ENCODE results near the gene TACR2.

TACR2 gene

GRCh38 chr10:69416695-69417094 is at the start of gene TACR2:
TACR2 (minus strand) TSS chr10:69416918; CDS start chr10:69416323, 595 bp downstream.
- FAIRE-seq (no peak), DNase-seq (ENCODE audit: insufficient read length, low spot score) (no peak)

- DNase-seq (ENCODE audit: insufficient read length, low spot score), result no peak
- no peak for FAIRE-seq
Measured at GRCh38 chr10:69466158-69466490, 49.4 kb upstream of the TACR2 start.

GRCh38 chr10:69465457-69466157 is 48.9 kb upstream of the TACR2 start:
- FAIRE-seq, result no peak
- no peak for DNase-seq (ENCODE audit: insufficient read length, low spot score)

- DNase-seq (ENCODE audit: insufficient read length, low spot score), result no peak
- FAIRE-seq, result no peak
Measured at GRCh38 chr10:69464801-69465401, 48.2 kb upstream of the TACR2 start.

GRCh38 chr10:69464401-69464800 is 47.7 kb upstream of the TACR2 start:
- DNase-seq (ENCODE audit: insufficient read length, low spot score) (no peak), FAIRE-seq (no peak)

- no peak for FAIRE-seq
- DNase-seq (ENCODE audit: insufficient read length, low spot score), result no peak
Measured at GRCh38 chr10:69463886-69464285, 47.2 kb upstream of the TACR2 start.

- FAIRE-seq (no peak), DNase-seq (ENCODE audit: insufficient read length, low spot score) (no peak)
Measured at GRCh38 chr10:69461243-69462025, 44.7 kb upstream of the TACR2 start.

GRCh38 chr10:69460576-69461242 is 44.0 kb upstream of the TACR2 start:
- no peak for FAIRE-seq
- DNase-seq (ENCODE audit: insufficient read length, low spot score), result no peak

GRCh38 chr10:69459893-69460575 is 43.3 kb upstream of the TACR2 start:
- no peak for FAIRE-seq
- DNase-seq (ENCODE audit: insufficient read length, low spot score), result no peak

- no peak for DNase-seq (ENCODE audit: insufficient read length, low spot score)
- FAIRE-seq, result no peak
Measured at GRCh38 chr10:69459101-69459790, 42.5 kb upstream of the TACR2 start.

- DNase-seq (ENCODE audit: insufficient read length, low spot score) (no peak), FAIRE-seq (no peak)
Measured at GRCh38 chr10:69458430-69459100, 41.8 kb upstream of the TACR2 start.

- DNase-seq (ENCODE audit: insufficient read length, low spot score) (no peak), FAIRE-seq (no peak)
Measured at GRCh38 chr10:69457771-69458237, 41.1 kb upstream of the TACR2 start.

- no peak for FAIRE-seq
- no peak for DNase-seq (ENCODE audit: insufficient read length, low spot score)
Measured at GRCh38 chr10:69456880-69457693, 40.4 kb upstream of the TACR2 start.

- FAIRE-seq, result no peak
- DNase-seq (ENCODE audit: insufficient read length, low spot score), result no peak
Measured at GRCh38 chr10:69455006-69455763, 38.5 kb upstream of the TACR2 start.

- FAIRE-seq (no peak), DNase-seq (ENCODE audit: insufficient read length, low spot score) (no peak)
Measured at GRCh38 chr10:69453795-69454194, 37.1 kb upstream of the TACR2 start.

- FAIRE-seq, result no peak
Measured at GRCh38 chr10:69452676-69453415, 36.1 kb upstream of the TACR2 start.

GRCh38 chr10:69451784-69452251 is 35.1 kb upstream of the TACR2 start:
- DNase-seq (ENCODE audit: insufficient read length, low spot score), result no peak
- FAIRE-seq, result no peak

More at GRCh38 chr10:69452676-69453415, 36.1 kb upstream of the TACR2 start:
- no peak for DNase-seq (ENCODE audit: insufficient read length, low spot score)

Measured in HTR-8/SVneo (cell line).